Astrocyte of the hippocampus (primary cell): ENCODE data around the gene PTPRK.
A peak's percentile ranks its signal among the peaks of the same experiment; 100 is the strongest.

Experiments
- DNase-seq: peaks from one replicate; pipeline ENCODE4 v3.0.0; 2011; ENCODE audit warnings: low read depth, low spot score

Gene PTPRK

DNA sequence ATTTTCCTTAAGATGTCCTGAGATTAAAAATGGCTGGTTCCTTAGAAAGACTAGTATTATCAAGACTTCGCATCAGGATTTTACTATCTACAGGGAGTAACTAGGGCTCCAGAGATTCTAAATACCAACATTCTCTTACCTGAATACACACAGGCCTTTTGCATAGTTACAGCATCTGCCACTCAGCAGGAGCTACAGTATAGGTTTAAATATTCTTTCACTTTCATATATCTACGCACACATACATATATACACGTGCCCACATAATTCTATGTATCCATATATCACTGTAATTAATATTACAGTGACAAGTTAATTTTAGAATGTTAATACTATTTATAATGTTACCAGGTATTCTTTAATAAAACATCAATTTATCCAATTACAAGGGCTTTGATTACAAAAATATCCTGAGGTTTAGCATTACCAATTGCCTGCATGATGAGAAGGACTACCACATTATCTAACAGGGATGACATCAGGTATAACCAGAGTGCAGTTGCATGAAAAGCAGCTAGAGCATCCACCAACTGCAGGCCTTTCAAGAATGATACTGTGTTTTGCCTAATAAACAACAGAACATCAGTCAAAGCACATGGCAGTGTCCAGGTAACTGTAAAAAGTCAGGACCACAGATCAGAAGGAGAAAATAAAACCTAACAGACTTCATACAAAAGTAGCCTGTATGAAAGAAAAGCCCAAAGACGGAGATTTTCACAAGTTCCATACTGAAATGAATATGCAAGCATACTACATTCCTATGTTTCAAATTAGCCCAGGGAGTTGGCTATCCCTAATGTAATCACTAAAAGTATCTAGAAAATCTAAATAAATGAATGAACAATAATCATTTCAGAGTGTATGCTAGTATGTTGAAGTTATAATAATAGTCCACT is 268.7 kb downstream of the PTPRK start:
- DNase-seq: no peak

DNA sequence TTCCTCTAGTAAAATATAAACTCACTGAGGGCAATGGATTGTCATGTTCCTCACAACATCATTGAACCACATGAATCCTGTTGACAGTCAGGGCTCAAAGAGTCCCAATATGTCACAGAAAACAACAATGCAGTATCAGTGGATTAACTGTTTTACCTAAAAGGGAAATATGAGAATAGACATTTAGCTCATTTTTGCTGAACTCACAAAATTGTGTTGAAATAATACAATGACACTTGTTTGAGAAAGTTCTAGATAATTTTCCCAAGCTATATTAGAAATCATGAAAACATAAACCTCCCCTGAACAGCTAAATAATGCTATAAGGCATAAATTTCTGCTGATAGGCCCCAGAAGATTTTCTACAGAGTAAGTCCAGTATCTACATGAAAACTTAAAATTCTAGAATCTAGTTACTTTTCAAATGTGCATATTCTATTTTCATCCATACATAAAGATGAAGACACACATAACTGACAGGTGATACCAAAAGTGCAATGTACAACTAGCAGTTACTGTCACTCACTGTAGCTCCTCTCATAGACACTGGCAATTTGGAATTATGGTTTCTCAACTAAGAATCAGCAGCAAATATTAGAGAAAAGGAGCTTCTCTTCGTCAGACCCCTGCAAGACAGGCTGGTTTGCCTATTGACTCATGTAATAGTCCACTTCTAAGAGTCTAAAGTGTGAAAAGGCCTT is 269.9 kb downstream of the PTPRK start:
- DNase-seq: no peak

DNA sequence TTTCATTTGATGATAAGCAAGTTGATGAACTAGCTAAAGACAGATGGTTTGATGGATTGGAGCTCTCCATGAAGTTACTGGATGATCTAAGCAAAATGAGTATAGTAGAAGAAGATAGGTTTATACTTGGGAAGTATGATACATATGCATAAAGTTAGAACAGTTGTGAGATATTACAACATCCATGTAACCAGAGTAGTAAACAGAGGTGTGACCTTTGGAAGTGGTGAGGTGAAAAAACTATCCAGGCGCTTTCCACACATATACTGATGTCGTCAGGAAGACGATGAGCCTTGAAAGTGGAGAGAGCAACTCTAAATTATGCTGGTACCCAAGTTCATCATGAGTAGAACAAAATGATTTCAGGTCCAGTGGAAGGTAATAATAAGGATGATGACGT is 271.0 kb downstream of the PTPRK start:
- DNase-seq: no peak

DNA sequence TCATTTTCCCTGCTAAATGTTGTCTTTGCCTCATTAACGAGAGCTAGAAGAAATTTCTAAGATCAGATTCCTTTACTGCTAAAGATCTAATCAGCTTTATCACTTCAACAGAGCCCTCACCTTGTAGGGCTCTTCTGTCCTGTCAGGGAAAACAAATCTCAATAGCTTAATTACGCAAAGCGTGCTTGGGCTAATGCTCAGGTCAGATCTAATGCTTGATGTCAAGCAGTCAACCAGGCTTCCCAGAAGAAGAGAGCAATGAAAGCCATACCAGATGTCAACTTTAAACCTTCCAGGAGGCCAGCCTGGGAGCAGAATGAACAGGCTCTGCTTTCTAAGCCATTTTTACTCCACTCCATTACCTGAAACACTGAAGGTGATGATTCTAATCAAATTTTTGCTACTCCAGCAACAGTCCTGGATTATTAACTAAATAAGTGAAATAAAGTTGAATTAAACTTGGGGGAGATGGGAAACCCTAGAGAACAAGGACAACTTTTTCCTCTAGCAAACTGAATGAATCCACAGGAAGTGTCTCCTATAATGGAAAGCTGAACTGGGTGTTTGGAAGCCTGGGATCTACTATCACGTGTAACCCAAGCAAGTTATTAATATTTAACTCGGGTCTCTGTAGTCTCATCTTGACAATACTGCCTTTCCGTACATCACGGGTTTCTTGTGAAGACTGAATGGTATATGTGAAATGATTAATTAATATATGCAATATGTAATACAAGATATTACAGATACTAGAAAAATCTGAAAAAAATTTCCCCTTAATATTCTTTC is 273.7 kb downstream of the PTPRK start:
- DNase-seq: no peak

DNA sequence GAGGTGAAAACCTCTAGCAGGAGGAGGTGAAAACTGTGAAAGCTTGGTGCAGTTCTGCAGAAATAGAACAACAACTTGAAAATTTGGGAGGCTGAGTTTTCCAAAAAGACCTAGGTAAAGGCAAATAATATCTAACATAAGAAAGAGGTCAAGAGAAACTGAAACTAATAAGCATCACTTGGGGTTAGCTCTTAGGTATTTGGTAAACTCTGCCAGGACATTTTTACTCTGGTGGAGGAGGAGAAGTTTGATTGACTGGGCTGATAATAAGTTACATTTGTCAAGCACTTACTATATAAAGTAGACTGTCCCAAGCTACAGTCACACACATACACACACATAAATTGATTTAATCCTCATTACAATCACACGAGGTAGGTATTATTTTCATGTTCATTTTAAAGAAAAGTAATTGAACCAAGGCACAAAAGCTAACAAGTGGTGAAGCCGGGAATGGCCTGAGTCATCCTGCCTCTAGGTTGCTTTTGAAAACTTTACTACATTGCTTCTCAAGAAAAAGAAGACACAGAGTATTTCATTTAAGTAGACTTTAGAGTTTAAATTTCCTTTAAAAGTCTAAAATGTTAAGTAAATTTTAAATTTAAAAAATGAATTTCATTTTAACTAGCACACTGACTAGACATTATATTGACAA is 275.5 kb downstream of the PTPRK start:
- DNase-seq: peak; percentile 49

DNA sequence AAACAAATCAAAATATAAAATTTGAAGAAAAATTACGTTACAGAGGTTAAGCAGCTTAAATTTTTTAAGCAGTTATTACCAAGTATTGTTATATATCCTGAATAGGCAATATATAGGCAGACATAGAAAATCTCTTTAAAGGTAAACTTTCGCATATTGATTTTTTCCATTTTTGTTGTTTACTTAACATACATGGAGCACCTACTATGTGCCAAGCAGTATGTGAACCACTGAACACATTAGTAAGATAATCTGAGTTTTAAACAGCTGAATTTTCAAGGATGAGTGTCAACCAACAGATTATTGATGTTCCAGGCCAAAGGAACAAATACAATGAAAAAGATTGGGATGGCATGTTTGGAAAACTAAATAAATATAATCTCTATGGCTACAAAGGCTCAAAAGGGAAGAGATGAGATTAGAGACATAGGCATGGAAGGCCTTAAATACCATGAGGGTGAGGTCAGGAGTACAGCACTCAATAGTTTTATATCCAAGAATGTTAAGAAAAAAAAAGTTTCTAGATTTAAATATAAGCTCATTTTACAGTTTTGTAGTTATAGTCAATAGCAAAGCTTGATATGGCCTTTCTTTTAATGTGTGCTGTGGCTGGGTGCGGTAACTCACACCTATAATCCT is 277.5 kb downstream of the PTPRK start:
- peak; percentile 40 for DNase-seq

DNA sequence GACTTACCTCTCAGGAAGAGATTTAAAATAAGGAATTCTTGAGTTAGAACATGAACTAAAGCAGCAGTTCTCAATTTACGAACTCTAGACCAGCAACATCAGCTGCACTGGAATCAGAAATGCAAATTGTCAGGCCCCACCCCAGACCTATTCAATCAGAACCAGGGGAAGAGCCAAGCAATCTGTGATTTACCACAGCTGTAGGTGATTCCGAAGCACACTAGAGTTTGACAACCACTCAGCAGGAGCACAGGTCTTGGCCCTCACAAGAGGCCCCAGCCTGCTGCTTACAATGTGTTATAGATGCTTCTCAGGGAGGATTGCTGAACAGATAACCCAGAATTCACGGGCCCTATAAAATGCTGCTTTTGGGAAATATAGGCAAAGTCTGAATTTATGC is 279.2 kb downstream of the PTPRK start:
- DNase-seq: no peak

DNA sequence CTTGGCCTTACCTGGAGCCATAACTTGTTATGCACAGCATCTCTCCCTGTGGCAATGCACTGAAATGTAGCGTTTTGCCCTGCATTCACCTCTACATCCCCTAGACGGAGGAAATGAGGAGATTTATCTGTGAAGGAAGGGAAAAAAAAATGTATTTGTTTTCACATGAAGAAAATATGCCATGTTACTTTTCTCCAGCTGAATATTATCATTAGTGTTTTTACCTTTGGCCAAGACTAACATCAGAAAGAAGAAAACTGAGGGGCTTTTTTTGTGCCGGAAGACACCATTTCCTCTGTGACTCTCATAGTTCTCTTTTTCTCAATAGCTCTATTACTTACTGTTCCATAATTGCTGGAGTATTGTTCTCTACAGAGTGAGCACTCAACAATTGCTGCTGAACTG is 280.4 kb downstream of the PTPRK start:
- no peak for DNase-seq

DNA sequence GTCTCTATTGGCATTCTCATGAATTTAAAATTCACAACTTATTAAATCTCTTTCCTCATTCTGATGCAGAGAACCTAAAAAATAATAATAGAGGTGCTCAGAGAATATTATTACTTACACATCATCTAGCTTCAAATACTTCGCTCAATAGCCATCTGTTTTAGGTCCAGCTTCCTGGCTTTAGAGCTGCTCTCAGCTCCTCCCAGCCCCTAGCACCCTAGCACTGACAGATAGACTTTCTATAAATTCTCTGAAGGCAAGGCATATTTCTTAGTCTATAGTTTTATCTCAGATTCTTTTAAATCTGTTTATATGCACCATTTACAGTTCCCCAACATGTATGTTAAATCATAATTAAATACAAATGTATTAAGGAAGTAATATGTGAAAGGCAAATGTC is 281.3 kb downstream of the PTPRK start:
- no peak for DNase-seq

DNA sequence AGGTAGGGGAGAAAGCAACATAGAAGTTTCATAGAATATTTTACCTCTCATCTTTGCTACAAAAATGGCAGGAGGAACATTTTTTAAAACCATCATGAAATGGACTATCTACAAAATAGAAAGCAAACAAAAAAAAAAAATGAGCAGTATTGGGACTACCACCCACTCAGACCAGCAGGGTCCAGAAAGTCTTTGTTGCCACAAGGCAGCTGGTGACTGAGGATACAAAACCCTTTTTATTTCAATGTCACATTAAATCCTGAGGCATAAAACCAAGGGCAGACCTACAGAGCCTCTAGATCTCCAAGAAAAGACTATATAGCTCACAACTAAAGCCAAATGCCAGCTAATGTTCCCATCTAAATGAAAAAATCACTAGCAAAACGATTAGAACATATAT is 282.2 kb downstream of the PTPRK start:
- DNase-seq: no peak

DNA sequence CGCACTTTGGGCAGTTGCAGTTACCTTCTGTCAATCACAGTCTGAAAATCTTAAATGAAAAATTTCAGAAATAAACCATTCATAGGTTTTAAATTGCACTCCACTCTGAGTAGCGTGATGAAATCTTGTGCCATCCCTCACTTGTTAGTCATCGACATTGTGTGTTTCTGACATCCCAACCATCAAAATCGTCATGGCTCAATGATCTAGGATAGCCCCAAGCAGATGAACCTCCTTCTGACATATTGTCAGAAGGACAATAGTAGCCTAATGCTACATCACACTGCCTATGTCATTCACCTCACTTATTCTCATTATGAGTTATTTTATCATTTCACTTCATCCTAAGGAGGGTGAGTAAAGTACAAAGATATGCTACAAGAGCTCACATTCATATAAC is 284.8 kb downstream of the PTPRK start:
- DNase-seq: no peak

DNA sequence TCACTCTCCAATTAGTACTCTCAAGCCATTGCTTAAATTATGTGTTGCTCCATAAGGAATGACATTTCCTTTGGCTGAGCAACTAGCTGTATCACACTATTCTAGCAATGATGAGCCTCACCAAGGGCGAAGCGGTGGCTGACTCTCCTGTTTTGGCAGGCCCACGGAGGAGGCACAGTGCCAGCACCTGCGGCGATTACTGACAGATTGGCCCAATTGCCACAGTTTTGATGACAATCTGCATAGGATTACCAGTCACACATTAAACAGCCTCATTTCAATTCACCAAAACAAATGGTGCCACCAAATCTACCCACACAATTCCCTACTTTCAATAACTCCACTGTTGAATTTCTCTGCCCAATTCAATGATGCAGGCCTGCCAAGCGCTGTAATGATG is 286.9 kb downstream of the PTPRK start:
- DNase-seq: peak; percentile 65

DNA sequence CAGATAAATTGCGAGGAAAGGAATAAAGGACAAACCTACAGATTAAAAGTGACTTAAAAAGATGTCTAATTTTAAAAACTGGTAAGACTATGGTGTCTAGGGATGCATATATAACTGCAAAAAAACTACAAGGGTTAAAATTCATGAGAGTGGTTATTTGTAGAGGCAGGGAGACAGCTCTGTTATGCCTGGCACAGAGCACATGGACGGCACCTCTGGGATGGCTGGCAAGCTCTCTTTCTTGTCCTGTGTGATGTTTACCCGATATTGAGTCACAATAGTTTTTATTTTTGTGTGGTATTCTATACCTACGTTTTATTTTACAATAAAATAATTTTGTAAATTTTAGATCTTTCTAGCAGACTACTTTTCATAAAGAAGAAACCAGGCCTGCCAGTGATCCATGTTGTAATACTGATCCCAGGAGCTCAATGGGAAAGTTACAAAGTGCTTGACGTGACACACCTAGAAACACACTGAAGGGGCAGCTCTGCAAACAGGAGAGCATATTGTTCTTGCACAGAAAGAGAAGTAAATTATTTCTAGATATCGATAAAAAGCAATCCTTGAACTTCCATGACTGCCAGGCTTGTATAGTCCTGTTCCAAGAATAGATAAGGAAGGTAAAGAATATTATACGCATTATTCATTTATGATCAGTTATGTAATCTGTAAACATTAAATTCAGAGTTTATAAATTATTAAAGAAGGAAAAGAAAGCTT is 290.0 kb downstream of the PTPRK start:
- no peak for DNase-seq

DNA sequence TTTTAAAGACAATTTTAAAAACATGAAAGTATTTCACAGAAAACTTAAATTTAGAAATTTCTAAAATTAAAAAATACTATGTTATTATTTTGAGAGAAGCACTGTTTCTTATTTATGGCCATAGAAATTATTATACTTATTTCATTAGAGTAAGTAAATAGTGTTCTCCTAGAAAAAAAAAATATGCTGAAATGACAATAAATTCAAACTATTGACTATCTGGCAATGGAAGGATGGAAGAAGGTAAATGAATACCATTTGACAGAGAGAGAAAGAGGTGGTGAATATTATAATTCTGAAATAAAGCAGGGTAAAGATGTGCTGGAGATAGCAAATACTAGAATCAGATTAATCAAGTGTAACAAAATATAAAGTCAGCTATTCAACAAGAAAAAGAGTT is 294.8 kb downstream of the PTPRK start:
- DNase-seq: no peak

DNA sequence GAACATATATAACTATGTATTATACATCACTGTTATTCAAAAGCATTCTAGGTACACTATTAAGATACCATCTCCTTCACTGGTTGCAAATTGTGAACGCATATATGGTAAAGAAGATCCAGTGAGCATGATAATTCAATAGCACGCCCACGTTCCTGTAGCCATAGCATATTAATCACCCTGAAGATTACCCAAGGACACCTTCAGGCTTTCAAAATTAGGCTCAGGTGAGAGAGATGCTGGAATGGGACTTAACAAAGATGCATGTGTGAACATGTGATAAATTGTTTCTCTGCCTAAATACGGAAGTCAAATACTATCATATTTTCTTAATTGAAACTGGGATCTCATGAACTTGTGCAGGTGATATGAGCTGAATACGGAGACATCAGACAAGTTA is 303.5 kb downstream of the PTPRK start:
- no peak for DNase-seq

DNA sequence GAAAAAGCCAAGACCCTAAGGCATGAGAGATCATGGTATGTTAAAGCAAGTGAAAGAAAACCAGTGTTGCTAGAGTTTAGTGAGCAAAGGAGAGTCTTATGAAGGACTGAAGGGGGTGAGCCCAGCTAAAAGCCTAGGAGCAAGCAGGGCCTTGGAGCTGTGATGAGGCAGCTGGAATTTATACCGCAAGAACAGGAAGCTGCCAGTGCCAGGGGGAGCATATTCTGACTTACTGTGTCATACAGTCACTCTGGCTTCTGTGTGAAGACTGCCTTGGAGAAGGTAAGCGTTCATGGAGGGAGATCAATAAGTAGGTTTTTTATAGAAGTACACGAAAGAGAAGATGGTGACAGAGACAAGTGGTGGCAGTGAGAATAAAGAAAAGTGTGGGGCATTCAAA is 310.6 kb downstream of the PTPRK start:
- DNase-seq: peak; percentile 72

DNA sequence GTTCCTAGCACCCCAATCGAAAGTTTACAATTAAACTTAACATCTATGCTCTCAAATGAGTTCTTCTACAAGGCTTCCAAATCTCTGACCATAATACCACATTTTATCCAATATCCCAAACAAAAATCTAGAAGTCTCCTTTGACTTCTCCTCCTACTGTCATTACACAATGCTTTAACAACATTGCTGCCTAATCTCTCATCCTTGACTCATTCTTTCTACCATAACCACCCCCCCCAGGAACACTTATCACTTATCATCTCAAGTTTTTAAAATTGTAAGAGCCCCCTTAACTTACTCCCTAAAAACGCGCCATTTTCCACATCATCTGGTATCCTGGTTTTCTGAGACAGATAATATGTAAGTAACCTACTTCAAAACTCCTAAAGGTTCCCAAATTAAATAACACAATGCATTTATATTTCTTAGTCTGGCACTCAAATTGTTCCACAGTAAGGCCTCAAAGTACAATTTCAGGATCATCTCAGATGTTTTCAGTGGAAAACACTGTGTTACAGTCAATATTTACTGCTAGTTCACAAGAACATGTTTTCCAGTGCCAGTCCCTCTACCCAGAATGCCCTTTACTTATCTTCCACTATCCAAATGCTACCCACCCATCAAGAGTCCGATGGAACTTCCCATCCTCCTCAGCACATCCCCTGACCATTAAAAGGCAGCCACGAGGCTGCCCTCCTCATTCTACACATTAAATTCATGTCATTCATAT is 311.4 kb downstream of the PTPRK start:
- DNase-seq: no peak

DNA sequence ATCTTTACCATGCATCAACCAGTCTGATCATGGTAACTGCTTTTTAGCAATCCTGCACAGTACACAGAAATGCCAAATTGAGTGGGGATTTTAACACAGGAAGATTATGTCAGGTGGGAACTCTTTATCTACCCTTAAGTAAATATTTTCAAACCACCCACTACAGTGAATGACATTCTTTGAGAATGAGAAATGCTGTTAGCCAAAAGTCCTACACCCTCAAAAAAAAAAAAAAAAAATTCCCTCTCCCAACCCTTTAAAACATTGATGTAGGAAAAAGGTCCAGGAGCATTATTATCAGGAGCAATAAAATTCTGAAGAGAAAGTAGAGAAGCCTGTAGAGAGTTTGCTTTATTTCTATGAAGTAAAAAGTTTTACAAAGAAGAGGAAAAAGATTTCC is 312.3 kb downstream of the PTPRK start:
- peak; percentile 53 for DNase-seq

DNA sequence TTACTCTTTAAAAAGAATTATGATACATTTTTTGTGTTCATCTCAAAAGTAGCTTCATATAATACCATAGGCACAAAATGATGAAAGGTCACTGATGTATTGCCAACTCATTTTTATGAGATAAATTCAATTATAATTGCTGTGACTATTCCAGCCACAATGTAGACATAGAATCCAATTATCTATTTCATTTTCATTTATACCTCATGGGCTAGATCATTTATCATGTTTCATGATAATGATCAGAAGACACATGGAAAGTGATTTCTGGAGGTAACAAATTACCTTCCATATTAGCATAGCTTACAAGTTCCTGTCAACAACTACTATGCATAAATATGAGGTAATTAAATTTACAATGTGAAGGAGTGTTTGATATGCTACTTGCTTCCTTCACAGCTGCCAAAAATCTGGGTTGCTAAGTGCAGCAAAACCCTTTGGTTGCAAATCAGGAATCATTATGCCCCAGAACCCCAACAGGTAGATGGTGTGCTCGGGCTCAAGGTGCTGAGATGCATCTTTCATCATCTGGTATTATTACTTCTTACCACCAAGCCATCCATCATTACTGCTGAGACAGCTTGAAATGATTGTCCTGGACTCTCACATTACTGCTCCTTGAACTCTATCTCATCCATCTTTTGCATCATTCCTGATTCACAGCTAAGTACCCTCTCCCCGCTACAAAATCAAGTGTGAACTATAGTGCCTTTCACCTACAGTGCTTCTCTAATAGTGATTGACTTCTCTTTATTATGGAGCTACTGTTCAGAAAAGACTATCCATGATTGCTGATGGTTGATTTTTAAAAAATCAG is 313.6 kb downstream of the PTPRK start:
- DNase-seq: no peak
